ENCODE results near the gene ZNF230.

- TF ChIP-seq EP300 (IDR thresholded peaks at IDR 0.05; ENCODE audit: borderline replicate concordance) = no peak
- no peak for TF ChIP-seq YY1 (IDR thresholded peaks at IDR 0.05; ENCODE audit: low read depth)
- TF ChIP-seq RAD21 (IDR thresholded peaks at IDR 0.05; ENCODE audit: low read depth) = no peak
- no peak for TF ChIP-seq CEBPB (IDR thresholded peaks at IDR 0.05)
- TF ChIP-seq MAX (IDR thresholded peaks at IDR 0.05) = no peak
- TF ChIP-seq REST (IDR thresholded peaks at IDR 0.05; ENCODE audit: low read depth) = no peak
- no peak for TF ChIP-seq TAF1 (IDR thresholded peaks at IDR 0.05; ENCODE audit: low read depth)
- no peak for TF ChIP-seq TEAD4 (IDR thresholded peaks at IDR 0.05)
- TF ChIP-seq TCF12 (IDR thresholded peaks at IDR 0.05; ENCODE audit: low read depth) = no peak
- no peak for TF ChIP-seq FOXM1 (IDR thresholded peaks at IDR 0.05; ENCODE audit: borderline replicate concordance, low read depth)
- no peak for TF ChIP-seq CREB1 (IDR thresholded peaks at IDR 0.05; ENCODE audit: low read depth)
These were observed 3.2 kb downstream of the ZNF230 start for GRCh38 chr19:44005973-44006372.

Data from Ishikawa (cell line).